Dendritic cell treated with granulocyte-macrophage colony-stimulating factor and Interleukin-4, amounts not matched to agents 40 ng/mL and 50 ng/mL, for 4 days (primary cell): ENCODE measurements around the gene PIGL.
A peak's percentile ranks its signal among the peaks of the same experiment; 100 is the strongest.

Experiments
- H3K27ac Mint-ChIP-seq: one replicate; pipeline ENCODE4 v1.8.0; 2022; ENCODE audit warnings: mild to moderate bottlenecking, mixed read lengths
- H3K27me3 Mint-ChIP-seq: one replicate; pipeline ENCODE4 v1.8.0; 2022; ENCODE audit warnings: mild to moderate bottlenecking, mixed read lengths
- H3K36me3 Mint-ChIP-seq: one replicate; pipeline ENCODE4 v1.8.0; 2022; ENCODE audit warnings: low read depth, mixed read lengths
- H3K4me1 Mint-ChIP-seq: one replicate; pipeline ENCODE4 v1.8.0; 2022; ENCODE audit warnings: low read depth, mixed read lengths
- H3K4me3 Mint-ChIP-seq: one replicate; pipeline ENCODE4 v1.8.0; 2022; ENCODE audit warnings: mild to moderate bottlenecking, moderate library complexity, mixed read lengths
- H3K9me3 Mint-ChIP-seq: one replicate; pipeline ENCODE4 v1.8.0; 2022; ENCODE audit warnings: mixed read lengths
- intact Hi-C: fragments of 100-400 bp; cut with micrococcal nuclease; formaldehyde crosslinking; loops from one replicate; pipeline ENCODE4 v1.15.0; 2022

Gene PIGL

GRCh38 chr17:16243385-16243784, 26.4 kb downstream of the PIGL start:
- H3K4me1 Mint-ChIP-seq = peaks cover 5% of the 10 kb centered on the region
- no peaks in the 10 kb centered on the region for H3K27me3 Mint-ChIP-seq
- peaks cover 4% of the 10 kb centered on the region for H3K36me3 Mint-ChIP-seq
- no peaks in the 10 kb centered on the region for H3K9me3 Mint-ChIP-seq
- intact Hi-C loops = no loop called here
- no peak overlapping the region for H3K4me3 Mint-ChIP-seq
- H3K27ac Mint-ChIP-seq = peak overlapping the region; percentile 6

GRCh38 chr17:16243801-16244567, 27.0 kb downstream of the PIGL start:
- peak overlapping the region; percentile 6 for H3K27ac Mint-ChIP-seq
- H3K36me3 Mint-ChIP-seq = peaks cover 4% of the 10 kb centered on the region
- no peaks in the 10 kb centered on the region for H3K27me3 Mint-ChIP-seq
- no peak overlapping the region for H3K4me3 Mint-ChIP-seq
- intact Hi-C loops = no loop called here
- H3K4me1 Mint-ChIP-seq = peaks cover 5% of the 10 kb centered on the region
- H3K9me3 Mint-ChIP-seq = no peaks in the 10 kb centered on the region

GRCh38 chr17:16247586-16247984, 30.6 kb downstream of the PIGL start:
- Mint-ChIP-seq H3K4me1 (peaks cover 5% of the 10 kb centered on the region), H3K36me3 (peaks cover 4% of the 10 kb centered on the region), H3K27me3 (no peaks in the 10 kb centered on the region), H3K27ac (no peak overlapping the region), H3K4me3 (no peak overlapping the region), H3K9me3 (no peaks in the 10 kb centered on the region)
- intact Hi-C loops = no loop called here

GRCh38 chr17:16250635-16251034, 33.6 kb downstream of the PIGL start:
- intact Hi-C loops = no loop called here
- Mint-ChIP-seq H3K36me3 (peaks cover 4% of the 10 kb centered on the region), H3K9me3 (no peaks in the 10 kb centered on the region), H3K27ac (no peak overlapping the region), H3K4me1 (peaks cover 11% of the 10 kb centered on the region), H3K27me3 (no peaks in the 10 kb centered on the region), H3K4me3 (no peak overlapping the region)

GRCh38 chr17:16251043-16251442, 34.0 kb downstream of the PIGL start:
- peaks cover 15% of the 10 kb centered on the region for H3K4me1 Mint-ChIP-seq

GRCh38 chr17:16251556-16251955, 34.5 kb downstream of the PIGL start:
- Mint-ChIP-seq H3K4me1 (peaks cover 16% of the 10 kb centered on the region), H3K27me3 (no peaks in the 10 kb centered on the region), H3K27ac (no peak overlapping the region), H3K9me3 (no peaks in the 10 kb centered on the region), H3K4me3 (no peak overlapping the region), H3K36me3 (peaks cover 4% of the 10 kb centered on the region)
- intact Hi-C loops = no loop called here

More at GRCh38 chr17:16251043-16251442, 34.0 kb downstream of the PIGL start:
- Mint-ChIP-seq H3K27me3 (no peaks in the 10 kb centered on the region), H3K9me3 (no peaks in the 10 kb centered on the region), H3K4me3 (no peak overlapping the region), H3K36me3 (peaks cover 4% of the 10 kb centered on the region), H3K27ac (no peak overlapping the region)
- intact Hi-C loops = no loop called here

- no peak overlapping the region for H3K4me3 Mint-ChIP-seq
- peak overlapping the region; percentile 35 for H3K27ac Mint-ChIP-seq
- H3K27me3 Mint-ChIP-seq = no peaks in the 10 kb centered on the region
- intact Hi-C loops = no loop called here
- H3K4me1 Mint-ChIP-seq = peaks cover 16% of the 10 kb centered on the region
- H3K9me3 Mint-ChIP-seq = no peaks in the 10 kb centered on the region
- no peaks in the 10 kb centered on the region for H3K36me3 Mint-ChIP-seq
Observed at GRCh38 chr17:16254773-16255400, 37.9 kb downstream of the PIGL start.

GRCh38 chr17:16255481-16255921, 38.5 kb downstream of the PIGL start:
- Mint-ChIP-seq H3K36me3 (peaks cover 4% of the 10 kb centered on the region), H3K4me1 (peaks cover 16% of the 10 kb centered on the region), H3K27ac (peak overlapping the region; percentile 35), H3K4me3 (no peak overlapping the region), H3K9me3 (no peaks in the 10 kb centered on the region), H3K27me3 (no peaks in the 10 kb centered on the region)
- intact Hi-C loops = no loop called here

GRCh38 chr17:16258901-16259300, 41.9 kb downstream of the PIGL start:
- Mint-ChIP-seq H3K9me3 (no peaks in the 10 kb centered on the region), H3K27ac (no peak overlapping the region), H3K27me3 (no peaks in the 10 kb centered on the region), H3K4me3 (no peak overlapping the region), H3K4me1 (peaks cover 16% of the 10 kb centered on the region), H3K36me3 (peaks cover 5% of the 10 kb centered on the region)
- intact Hi-C loops = no loop called here

GRCh38 chr17:16259926-16260325, 42.9 kb downstream of the PIGL start:
- no peak overlapping the region for H3K4me3 Mint-ChIP-seq
- no peaks in the 10 kb centered on the region for H3K27me3 Mint-ChIP-seq
- no peak overlapping the region for H3K27ac Mint-ChIP-seq
- H3K9me3 Mint-ChIP-seq = no peaks in the 10 kb centered on the region
- intact Hi-C loops = no loop called here
- H3K4me1 Mint-ChIP-seq = peaks cover 14% of the 10 kb centered on the region
- peaks cover 5% of the 10 kb centered on the region for H3K36me3 Mint-ChIP-seq

- no peak overlapping the region for H3K27ac Mint-ChIP-seq
- intact Hi-C loops = no loop called here
- no peak overlapping the region for H3K4me3 Mint-ChIP-seq
Observed at GRCh38 chr17:16261049-16261448, 44.0 kb downstream of the PIGL start.

GRCh38 chr17:16262201-16262600, 45.2 kb downstream of the PIGL start:
- Mint-ChIP-seq H3K27me3 (no peaks in the 10 kb centered on the region), H3K4me3 (no peak overlapping the region), H3K36me3 (peaks cover 5% of the 10 kb centered on the region), H3K4me1 (peaks cover 24% of the 10 kb centered on the region), H3K9me3 (no peaks in the 10 kb centered on the region), H3K27ac (no peak overlapping the region)
- intact Hi-C loops = no loop called here

More at GRCh38 chr17:16261049-16261448, 44.0 kb downstream of the PIGL start:
- no peaks in the 10 kb centered on the region for H3K27me3 Mint-ChIP-seq
- H3K9me3 Mint-ChIP-seq = no peaks in the 10 kb centered on the region
- peaks cover 5% of the 10 kb centered on the region for H3K36me3 Mint-ChIP-seq
- H3K4me1 Mint-ChIP-seq = peaks cover 13% of the 10 kb centered on the region

GRCh38 chr17:16267174-16267573, 50.2 kb downstream of the PIGL start:
- Mint-ChIP-seq H3K27ac (peak overlapping the region; percentile 69), H3K4me3 (no peak overlapping the region), H3K36me3 (no peaks in the 10 kb centered on the region), H3K27me3 (no peaks in the 10 kb centered on the region), H3K9me3 (no peaks in the 10 kb centered on the region), H3K4me1 (peaks cover 43% of the 10 kb centered on the region)
- intact Hi-C loops = no loop called here

- Mint-ChIP-seq H3K27ac (no peak overlapping the region), H3K27me3 (no peaks in the 10 kb centered on the region), H3K4me3 (no peak overlapping the region), H3K4me1 (peaks cover 55% of the 10 kb centered on the region), H3K36me3 (no peaks in the 10 kb centered on the region), H3K9me3 (no peaks in the 10 kb centered on the region)
- intact Hi-C loops = no loop called here
Observed at GRCh38 chr17:16269658-16270057, 52.6 kb downstream of the PIGL start.
